ENCODE data around the gene MROH7. TPM values are rescaled to one million over a fixed set of nuclear protein-coding genes. Genes with fewer than 3 reads are reported as not detected.
A peak's percentile ranks its signal among the peaks of the same experiment; 100 is the strongest.

The MROH7 gene
- total and polyA plus RNA-seq, 2 of the 13 experiments (the other 11 are each of a cell fraction or from before 2014, with no cell fraction given) = 0.09 TPM

GRCh38 chr1:54715493-54716298, 74.1 kb downstream of the MROH7 start, which contains the start of gene TTC4 (continued):
- peak; percentile 70 for TF ChIP-seq FOSL2 (CRISPR knock-in tag; IDR thresholded peaks at IDR 0.05)
- peak; percentile 16; the same call in 1 of the 2 replicates for TF ChIP-seq STAG1 (CRISPR knock-in tag; IDR thresholded peaks at IDR 0.05)
- TF ChIP-seq HBP1 (CRISPR knock-in tag; IDR thresholded peaks at IDR 0.05; ENCODE audit: low read depth) = peak; percentile 96
- no peak for TF ChIP-seq MATR3 (CRISPR knock-in tag; IDR thresholded peaks at IDR 0.05)
- TF ChIP-seq DNMT3B (CRISPR knock-in tag; conservative IDR thresholded peaks at IDR 0.05) = no peak
- TF ChIP-seq ZSCAN31 (CRISPR knock-in tag; IDR thresholded peaks at IDR 0.05; ENCODE audit: low read depth) = peak; percentile 98
- no peak for TF ChIP-seq HNRNPUL1 (IDR thresholded peaks at IDR 0.05; ENCODE audit: low read depth, low read length)
- TF ChIP-seq REPIN1 (CRISPR knock-in tag; IDR thresholded peaks at IDR 0.05; ENCODE audit: borderline replicate concordance, low read depth) = peak; percentile 96
- TF ChIP-seq ZMAT5 (CRISPR knock-in tag; IDR thresholded peaks at IDR 0.05; ENCODE audit: borderline replicate concordance, low read depth) = no peak
- no peak for TF ChIP-seq ZNF672 (CRISPR knock-in tag; IDR thresholded peaks at IDR 0.05)
- peak; percentile 78; the same call in 1 of the 2 replicates for TF ChIP-seq ZNF724P (CRISPR knock-in tag; IDR thresholded peaks at IDR 0.05; ENCODE audit: borderline replicate concordance)
- TF ChIP-seq NCOA1 (CRISPR knock-in tag; IDR thresholded peaks at IDR 0.05) = 0 out of 2 replicates have a peak, but pooled peaks have one; percentile 68
- TF ChIP-seq ZNF430 (CRISPR knock-in tag; IDR thresholded peaks at IDR 0.05) = peak; percentile 66; the same call in 1 of the 2 replicates
- TF ChIP-seq CEBPZ (IDR thresholded peaks at IDR 0.05; ENCODE audit: low read length) = no peak
- TF ChIP-seq ZNF329 (CRISPR knock-in tag; IDR thresholded peaks at IDR 0.05; ENCODE audit: low read depth) = 0 out of 2 replicates have a peak, but pooled peaks have one; percentile 49
- peak; percentile 85 for TF ChIP-seq HIVEP1 (CRISPR knock-in tag; IDR thresholded peaks at IDR 0.05)
- TF ChIP-seq ELK4 (CRISPR knock-in tag; IDR thresholded peaks at IDR 0.05; ENCODE audit: borderline replicate concordance) = peak; percentile 64; the same call in 1 of the 2 replicates
- no peak for TF ChIP-seq ATAD3A (CRISPR knock-in tag; IDR thresholded peaks at IDR 0.05)
- TF ChIP-seq MIER3 (CRISPR knock-in tag; IDR thresholded peaks at IDR 0.05; ENCODE audit: borderline replicate concordance) = peak; percentile 59; the same call in 1 of the 2 replicates
- TF ChIP-seq TRAFD1 (CRISPR knock-in tag; IDR thresholded peaks at IDR 0.05; ENCODE audit: borderline replicate concordance) = no peak

Measured in HepG2 (cell line).